KOPT-K1 (cell line): Measurements from ENCODE around the gene TATDN2.
"Not testable (repeated sequence)": the region's sequence is repeated elsewhere in the genome, so short reads cannot be mapped to it uniquely, and the experiment has no call there.

Source experiments
- H3K27ac ChIP-seq: fragments of 200-600 bp; sonication (generic); 2 replicates; pipeline ENCODE4 v1.5.1; 2016; ENCODE audit warnings: antibody characterized with exemption, mild to moderate bottlenecking, low read depth, low read length; ENCODE audit not compliant: poor library complexity, severe bottlenecking
- H3K36me3 ChIP-seq: fragments of 200-600 bp; sonication (generic); 2 replicates; pipeline ENCODE4 v1.5.1; 2017; ENCODE audit warnings: antibody characterized with exemption, mild to moderate bottlenecking, low read length, moderate library complexity; ENCODE audit not compliant: insufficient read depth
- H3K9me3 ChIP-seq: fragments of 200-600 bp; sonication (generic); 2 replicates; pipeline ENCODE4 v1.5.1; 2017; ENCODE audit warnings: antibody characterized with exemption, low read length, mild to moderate bottlenecking; ENCODE audit not compliant: insufficient read depth, poor library complexity, severe bottlenecking

The TATDN2 gene

DNA sequence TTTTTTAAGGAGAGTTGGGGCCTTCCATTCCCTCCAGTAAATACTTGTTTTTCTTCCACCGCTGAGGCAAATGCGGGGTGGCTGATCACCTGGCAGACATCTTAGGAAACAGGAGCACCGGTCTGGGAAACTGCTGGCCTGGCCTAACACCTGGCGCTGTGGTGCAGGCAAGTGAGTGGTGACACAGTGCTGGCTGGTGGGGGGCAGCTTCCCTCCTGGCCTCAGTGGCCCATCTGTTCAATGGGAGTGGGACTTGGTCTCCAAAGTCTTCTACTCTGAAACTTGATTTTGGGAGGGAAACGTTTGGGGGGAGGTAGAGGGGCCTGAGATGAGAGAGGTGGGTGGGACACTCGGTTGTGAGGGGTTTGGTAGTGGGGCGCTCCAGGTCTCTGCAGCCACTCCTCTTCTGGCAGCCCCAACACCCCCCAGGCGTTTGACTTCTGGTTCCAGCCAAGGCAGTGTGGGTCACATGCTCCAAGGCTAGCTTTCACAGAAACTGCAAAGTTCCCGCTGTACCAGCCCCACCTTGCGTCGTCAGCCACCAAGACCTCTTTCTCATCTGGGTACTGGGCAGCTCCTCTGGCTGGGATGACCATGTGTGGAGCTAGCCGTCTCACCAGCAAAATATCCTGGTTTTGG, 39.8 kb downstream of the TATDN2 start:
- Histone ChIP-seq H3K27ac (no peak overlapping the region), H3K9me3 (no peaks in the 10 kb centered on the region), H3K36me3 (peaks cover 99% of the 10 kb centered on the region)

DNA sequence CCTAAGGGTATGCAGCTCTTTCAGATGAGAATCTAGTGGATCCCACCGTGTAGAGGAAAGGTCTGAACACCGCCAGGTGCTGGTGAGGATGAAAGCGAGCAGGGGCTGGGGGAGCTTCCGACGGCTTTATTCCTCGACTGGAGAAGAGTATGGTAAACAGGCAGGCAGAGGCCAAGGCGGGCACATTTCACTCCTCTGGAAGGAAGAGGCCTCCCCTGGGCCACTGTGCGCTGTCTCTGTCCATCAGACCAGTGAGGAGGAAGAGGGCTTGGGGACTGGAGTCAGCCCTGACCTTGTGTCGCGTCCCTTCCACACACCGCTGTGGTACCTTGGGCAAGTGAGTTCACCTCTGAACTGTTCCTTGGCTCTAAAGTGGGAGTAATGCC, 40.3 kb downstream of the TATDN2 start:
- H3K27ac ChIP-seq, result no peak overlapping the region
- no peaks in the 10 kb centered on the region for H3K9me3 ChIP-seq
- peaks cover 99% of the 10 kb centered on the region for H3K36me3 ChIP-seq

DNA sequence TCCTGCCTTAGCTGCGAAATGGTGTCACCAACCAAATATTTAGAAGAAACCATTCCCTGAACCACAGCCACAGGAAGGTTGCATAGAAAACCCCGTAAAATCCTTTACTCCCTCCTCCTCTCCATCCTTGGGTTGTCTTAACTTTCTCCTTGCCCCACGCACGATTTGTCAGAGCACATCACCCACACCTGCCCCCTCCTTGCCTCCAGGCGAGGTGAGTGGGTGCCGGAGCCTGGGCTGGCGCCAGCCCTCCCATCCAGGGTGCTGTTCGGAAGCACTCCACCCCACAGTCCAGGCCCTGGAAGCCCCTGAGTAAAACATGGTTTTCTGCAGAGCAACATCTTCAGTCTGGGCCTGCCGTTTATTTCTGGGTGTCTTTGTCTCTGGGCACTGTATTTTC, 40.8 kb downstream of the TATDN2 start:
- Histone ChIP-seq H3K36me3 (peaks cover 99% of the 10 kb centered on the region), H3K9me3 (no peaks in the 10 kb centered on the region), H3K27ac (no peak overlapping the region)

DNA sequence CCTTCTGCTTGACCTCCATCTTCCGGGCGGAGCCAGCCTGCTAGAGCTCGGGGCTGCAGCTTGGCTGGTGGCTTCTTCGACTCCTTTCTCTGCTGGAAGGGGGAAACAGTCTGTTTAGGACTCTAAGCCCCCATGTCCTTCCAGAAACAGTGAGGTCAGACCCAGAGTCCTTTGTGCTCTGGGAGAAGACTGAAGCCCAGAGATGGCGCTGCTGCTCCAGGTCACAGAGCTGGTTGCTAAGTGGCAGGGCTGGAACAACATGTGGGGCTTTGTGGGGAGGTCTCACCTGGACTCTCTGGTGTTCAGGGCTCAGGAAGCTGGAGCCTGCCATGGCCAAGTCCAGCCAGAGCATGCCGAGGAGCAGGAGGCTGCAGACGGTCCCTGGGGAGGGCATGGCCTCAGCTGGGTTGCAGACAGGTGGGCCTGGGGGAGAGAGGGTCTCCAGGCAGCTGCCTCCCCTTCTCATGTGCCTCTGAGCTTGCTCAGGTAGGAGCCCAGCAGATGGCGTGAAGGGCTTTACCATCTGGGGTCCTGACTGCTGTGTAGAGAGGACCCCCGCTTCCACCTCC, 41.6 kb downstream of the TATDN2 start:
- no peaks in the 10 kb centered on the region for H3K9me3 ChIP-seq
- H3K36me3 ChIP-seq, result peaks cover 99% of the 10 kb centered on the region
- no peak overlapping the region for H3K27ac ChIP-seq

DNA sequence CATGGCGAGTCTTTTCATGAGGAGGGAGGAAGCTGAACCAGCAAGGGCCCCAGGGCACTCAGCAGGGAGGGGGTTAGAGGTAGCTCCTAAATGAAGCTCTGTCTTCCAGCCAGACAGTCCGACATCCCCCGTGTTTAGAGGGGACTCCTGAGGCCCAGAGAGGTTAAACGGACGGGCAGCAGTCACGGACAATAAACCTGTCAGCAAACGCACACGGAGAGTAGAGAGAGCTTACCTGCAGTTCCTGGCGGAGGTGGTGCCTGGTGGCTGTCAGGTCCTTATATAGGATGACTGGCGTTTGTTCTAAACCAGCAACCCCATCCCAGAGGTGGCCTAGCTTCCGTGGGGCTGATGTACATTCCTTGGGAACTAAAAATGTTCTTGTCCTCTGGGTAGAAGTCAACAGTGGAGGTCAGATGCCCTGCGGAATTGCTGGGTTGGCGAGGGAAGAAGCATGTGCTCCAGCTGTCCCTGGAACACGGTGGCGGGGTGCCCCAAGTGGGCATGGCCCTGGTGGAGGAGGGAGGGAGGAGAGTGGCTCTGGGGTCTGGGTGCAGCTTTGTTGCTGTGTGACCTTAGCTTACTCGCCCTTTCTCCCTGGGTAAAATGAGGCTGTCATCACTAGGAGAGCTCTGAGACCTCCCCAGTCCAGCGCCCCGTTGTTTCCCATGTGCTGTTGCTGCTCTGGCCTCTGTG, 42.4 kb downstream of the TATDN2 start:
- peaks cover 100% of the 10 kb centered on the region for H3K36me3 ChIP-seq
- no peak overlapping the region for H3K27ac ChIP-seq
- H3K9me3 ChIP-seq, result no peaks in the 10 kb centered on the region

DNA sequence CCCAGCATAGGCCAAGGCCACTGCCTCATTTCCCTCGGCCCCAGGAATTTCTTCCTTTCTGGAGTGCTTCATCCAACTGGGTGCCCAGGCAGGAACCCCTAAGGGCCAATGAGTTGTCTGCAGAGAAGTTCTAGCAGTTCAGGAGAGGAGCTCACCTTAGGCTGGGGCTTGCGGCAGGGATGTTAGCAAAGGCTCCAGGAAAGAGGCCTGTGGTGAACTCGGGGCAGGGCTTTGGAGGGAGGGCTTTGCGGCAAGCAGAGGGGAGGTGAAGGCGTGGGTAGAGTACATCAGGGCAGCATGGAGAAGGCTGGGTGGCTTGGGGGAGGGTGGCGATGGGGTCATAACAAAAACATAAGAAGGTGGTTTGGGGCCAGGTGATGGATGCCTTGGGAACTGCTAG, 43.4 kb downstream of the TATDN2 start:
- Histone ChIP-seq H3K36me3 (peaks cover 98% of the 10 kb centered on the region), H3K9me3 (no peaks in the 10 kb centered on the region), H3K27ac (no peak overlapping the region)

DNA sequence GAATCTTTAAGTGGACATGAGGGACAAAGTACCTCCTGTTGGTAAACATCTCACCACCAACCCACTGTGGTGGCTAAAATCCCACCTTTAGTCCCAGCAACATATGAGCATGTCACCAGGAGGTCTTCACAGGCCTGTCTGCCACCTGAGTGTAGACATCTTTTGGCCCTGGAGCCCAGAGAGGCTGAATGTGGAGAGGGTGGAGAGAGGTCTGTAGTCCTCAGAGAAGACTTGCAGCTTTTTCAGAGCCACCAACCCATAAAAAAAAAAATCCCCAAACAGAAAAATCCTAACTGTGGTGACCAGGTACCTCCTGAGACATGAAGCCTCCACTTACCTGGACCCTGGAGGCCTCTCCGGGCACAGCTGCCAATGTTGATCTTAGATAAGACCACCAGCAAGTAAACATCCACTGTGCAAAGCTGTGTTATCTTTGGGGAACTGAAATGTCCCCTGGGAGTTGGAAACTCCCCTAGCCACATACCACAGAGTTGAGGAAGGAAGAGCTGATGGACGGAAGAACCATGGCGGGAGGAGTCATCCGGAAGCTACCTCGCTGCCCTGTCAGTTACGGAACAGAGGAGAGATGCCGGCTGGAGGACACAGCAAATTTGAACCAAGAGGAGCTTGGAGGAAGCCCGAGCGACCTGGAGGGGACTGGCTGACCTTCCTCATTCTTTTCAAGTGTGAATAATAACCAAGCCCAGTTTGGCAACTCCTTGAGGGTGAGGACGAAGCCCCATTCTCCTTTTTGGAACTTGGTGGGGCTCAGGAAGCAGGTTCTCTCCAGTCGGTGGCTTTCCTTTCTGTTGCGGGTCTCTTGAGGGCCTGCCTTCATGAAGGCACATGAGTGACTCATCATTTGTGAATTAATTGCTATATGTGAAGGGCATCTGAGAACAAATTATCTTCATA, 44.5 kb downstream of the TATDN2 start, which contains the start of gene GHRL:
Gene GHRL (minus strand): TSS at position 443 of the 915 bp plus-strand sequence. CDS start 2,767 bp downstream, outside the sequence.
- H3K9me3 ChIP-seq, result no peaks in the 10 kb centered on the region
- H3K36me3 ChIP-seq, result peaks cover 92% of the 10 kb centered on the region
- H3K27ac ChIP-seq, result no peak within 1 kb of the TSS

DNA sequence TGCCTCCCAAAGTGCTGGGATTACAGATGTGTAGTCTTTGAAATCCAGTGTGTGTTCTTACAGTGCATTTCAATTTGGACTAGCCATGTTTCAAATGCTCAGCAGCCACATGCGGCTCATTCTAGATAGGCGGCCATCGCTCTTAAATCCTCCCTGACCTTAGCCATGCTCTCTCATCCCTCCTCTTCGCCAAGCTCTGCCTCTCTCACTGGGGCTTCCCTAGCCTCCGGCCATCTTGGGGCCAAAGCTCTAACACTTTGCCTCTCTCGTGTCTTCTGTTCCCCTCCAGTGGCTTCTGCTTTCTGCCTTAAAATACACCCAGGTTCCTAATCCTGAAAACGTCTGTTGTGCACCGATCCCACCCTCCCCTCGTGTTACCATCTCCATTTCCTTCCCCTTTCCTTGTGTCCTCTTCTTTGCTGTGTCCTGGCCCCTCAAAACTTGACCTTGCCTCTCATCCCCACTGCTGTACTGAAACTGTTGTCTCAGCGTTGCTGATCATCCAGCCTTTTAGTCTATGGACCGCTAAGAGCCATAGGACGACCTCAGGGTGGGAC, 45.8 kb downstream of the TATDN2 start:
- Histone ChIP-seq H3K36me3 (peaks cover 85% of the 10 kb centered on the region), H3K27ac (no peak overlapping the region), H3K9me3 (no peaks in the 10 kb centered on the region)

DNA sequence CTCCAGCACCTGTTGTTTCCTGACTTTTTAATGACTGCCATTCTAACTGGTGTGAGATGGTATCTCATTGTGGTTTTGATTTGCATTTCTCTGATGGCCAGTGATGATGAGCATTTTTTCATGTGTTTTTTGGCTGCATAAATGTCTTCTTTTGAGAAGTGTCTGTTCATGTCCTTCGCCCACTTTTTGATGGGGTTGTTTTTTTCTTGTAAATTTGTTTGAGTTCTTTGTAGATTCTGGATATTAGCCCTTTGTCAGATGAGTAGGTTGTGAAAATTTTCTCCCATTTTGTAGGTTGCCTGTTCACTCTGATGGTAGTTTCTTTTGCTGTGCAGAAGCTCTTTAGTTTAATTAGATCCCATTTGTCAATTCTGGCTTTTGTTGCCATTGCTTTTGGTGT, 49.8 kb downstream of the TATDN2 start:
- H3K27ac ChIP-seq, result not testable (repeated sequence)
- H3K36me3 ChIP-seq, result peaks cover 85% of the 10 kb centered on the region

DNA sequence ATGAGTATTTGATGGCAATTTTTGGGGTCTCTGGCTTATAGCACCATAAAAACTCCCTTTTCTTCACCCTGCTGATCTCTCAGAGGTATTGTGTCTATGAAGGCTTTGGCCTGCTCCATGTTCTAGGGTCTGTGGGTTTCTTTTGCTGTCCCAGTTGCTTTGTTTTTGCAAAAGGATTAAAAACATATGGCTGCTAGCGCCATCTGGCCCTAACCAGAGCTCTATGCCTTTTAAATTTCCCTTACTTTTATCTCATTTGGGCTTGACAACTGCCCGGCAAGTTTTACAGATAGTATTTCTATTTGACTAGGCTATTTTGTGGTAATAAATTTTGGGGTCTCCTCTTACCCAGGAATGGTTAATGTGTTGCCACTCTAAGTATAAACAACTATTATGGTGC, 50.9 kb downstream of the TATDN2 start:
- Histone ChIP-seq H3K9me3 (no peaks in the 10 kb centered on the region), H3K27ac (no peak overlapping the region), H3K36me3 (peaks cover 85% of the 10 kb centered on the region)

More for the DNA sequence above, 49.8 kb downstream of the TATDN2 start:
- H3K9me3 ChIP-seq, result not testable (repeated sequence)

DNA sequence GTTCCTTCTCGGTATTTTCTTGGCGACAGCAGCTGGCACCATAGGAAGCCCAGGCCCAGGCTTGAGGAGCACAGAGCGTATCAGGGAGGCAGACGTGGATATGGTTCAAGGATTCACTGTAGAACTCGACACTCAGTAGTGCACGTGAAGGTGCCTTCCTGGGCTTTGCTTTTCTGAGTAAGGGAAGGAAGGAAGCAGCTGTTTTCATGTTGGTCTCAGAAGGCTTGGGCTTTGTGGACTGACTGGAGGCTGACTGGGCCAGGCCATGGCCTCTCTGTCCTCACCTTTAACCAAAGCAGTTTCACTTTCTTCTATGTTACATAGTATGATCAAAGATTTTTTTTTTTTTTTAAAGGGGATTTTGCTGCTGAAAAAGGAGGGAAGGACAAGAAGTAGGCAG, 51.4 kb downstream of the TATDN2 start:
- Histone ChIP-seq H3K9me3 (no peaks in the 10 kb centered on the region), H3K36me3 (peaks cover 85% of the 10 kb centered on the region), H3K27ac (no peak overlapping the region)

DNA sequence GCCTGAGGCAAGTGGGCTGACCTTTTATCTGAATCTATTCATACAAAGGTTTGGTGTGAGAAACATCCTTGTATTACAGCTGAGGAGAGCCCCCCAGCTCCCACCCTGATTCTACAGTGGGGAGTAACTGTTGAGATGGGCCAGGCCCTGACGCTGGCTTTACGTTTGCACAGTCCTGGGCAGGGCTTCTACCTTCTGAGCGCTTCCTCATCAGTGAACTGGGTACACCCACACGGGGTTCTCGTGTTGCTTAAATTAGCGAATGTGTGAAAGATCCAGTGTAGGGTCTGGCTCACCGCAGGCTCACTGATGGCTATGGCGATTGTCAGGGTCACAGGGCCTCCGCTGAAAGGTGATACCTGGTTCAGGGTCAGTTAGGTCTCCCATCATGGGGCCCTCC, 51.8 kb downstream of the TATDN2 start:
- Histone ChIP-seq H3K36me3 (peaks cover 85% of the 10 kb centered on the region), H3K9me3 (no peaks in the 10 kb centered on the region), H3K27ac (no peak overlapping the region)

DNA sequence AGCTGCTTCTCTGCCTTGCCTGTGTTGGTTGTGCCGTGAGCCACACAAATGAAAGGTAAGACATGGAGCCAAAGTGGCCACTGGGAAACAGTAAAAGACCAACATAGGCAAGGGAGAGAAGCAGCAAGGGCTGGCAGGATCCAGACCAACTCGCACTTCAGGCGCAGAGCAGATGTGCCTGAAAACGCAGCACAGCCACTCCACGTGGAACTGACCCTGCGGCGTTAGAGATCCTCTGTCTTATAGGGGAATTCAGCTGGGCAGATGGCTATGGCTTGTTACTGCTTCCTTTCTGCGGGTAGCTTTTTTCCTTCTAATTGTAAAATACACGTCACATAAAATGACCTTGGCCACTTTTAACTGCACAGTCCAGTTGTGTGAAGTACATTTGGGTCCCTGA, 54.8 kb downstream of the TATDN2 start:
- Histone ChIP-seq H3K27ac (no peak overlapping the region), H3K36me3 (peaks cover 95% of the 10 kb centered on the region), H3K9me3 (no peaks in the 10 kb centered on the region)

DNA sequence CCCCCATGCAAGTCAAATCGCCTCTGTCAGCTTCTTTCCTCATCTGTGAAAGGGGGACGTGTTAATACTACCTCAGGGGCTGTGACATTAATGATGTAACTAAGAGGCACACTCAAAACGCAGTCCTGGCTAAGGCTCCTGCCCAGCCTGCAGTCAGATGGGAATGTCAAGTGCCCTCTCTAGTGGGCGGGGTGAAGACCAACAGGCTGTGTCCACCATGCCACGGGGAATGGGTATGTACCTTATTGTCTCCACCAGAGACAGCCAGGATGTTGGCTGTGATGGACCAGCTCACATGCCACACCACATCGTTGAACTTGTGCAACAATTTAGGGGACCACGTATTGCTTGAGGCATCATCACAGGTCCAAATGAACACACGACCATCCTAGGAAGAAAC, 55.5 kb downstream of the TATDN2 start:
- Histone ChIP-seq H3K9me3 (no peaks in the 10 kb centered on the region), H3K27ac (no peak overlapping the region), H3K36me3 (peaks cover 98% of the 10 kb centered on the region)

DNA sequence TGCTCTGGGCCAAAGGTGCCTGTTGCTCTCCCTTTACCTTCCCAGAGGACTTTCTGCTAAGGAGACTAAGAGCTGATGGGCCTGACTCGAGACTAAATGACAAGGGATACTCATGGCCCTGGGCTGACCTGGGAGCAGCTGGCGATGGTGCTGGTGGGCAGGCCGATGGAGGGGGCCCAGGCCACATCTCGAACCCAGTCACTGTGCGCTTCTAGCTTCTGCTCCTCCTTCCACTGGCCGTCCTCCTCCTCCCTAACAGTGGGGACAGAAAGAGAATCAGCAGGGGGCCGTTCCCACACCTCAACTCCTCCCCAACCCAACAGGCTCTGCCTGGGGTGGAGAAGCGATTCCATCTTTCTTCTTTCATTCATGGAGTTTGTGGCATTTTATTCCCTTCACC, 56.6 kb downstream of the TATDN2 start:
- no peak overlapping the region for H3K27ac ChIP-seq
- H3K36me3 ChIP-seq, result peaks cover 98% of the 10 kb centered on the region
- no peaks in the 10 kb centered on the region for H3K9me3 ChIP-seq
